NCI-H1417 (cell line): ENCODE measurements around the gene IFIH1.

Experiments
- DNase-seq, 3 experiments: peaks; one replicate each; lab custom pipeline; 2025; lab: John Stamatoyannopoulos, UW

IFIH1 gene

DNA sequence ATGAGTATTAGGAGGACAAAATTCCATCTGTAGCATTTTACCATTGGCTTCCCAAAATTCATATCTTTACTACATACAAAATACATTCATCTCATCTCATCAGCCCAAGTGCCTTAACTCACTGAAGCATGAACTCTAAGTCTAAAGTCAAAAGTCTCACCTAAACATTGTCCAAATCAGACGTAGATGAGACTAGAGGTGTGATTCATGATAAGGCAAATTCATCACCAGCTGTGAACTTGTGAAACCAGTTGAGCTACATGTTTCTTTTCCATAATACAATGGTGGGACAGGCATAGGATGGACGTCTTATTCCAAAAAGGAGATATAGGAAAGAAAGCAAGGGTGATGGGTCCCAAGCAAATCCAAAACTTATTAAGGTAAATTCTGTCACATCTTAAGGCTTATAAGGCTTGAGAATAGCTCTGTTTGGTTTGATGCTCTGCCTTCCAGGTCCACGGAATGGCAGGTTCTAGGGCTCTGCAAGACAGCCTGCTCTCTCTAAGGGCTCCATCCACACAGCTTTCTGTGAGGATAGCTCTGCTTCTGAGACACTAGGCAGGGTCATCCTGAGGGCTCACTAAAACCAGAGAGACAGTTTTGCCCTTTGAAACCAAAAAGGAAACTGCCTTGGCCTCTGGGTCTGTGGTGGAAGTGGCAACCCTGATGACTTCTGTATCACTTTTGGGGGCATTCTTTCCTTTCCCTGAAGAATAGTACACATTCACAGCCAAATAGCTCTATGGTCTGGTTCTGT lies 9.6 kb downstream of the IFIH1 start:
- no peak for DNase-seq

GRCh38 chr2:162305901-162306300 lies 12.6 kb downstream of the IFIH1 start:
- no peak for DNase-seq

DNA sequence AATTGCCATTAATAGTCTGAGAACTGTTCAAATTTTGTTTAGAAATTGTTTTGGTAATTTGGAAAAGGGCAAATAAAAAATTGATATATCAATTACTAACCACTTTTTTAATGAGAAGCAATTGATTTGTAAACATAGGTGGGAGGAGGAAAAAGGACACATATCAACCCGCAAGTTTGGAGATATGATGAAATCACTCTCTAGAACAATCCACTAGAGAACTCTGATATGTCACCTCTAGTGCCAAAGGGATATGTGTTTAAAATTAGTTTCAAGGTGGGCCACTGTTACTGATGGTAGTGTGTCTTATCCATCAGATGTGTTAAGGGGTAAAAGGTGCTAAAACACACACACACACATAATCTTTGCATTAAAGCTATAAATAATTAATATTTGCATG lies 16.6 kb downstream of the IFIH1 start:
- DNase-seq = no peak

GRCh38 chr2:162301151-162301804 lies 17.2 kb downstream of the IFIH1 start:
- DNase-seq = peak in 2 of 3 experiments; percentile 34

- DNase-seq = no peak
Measured at GRCh38 chr2:162300266-162300665, 18.2 kb downstream of the IFIH1 start.

GRCh38 chr2:162298669-162299335 lies 19.7 kb downstream of the IFIH1 start:
- DNase-seq = no peak

DNA sequence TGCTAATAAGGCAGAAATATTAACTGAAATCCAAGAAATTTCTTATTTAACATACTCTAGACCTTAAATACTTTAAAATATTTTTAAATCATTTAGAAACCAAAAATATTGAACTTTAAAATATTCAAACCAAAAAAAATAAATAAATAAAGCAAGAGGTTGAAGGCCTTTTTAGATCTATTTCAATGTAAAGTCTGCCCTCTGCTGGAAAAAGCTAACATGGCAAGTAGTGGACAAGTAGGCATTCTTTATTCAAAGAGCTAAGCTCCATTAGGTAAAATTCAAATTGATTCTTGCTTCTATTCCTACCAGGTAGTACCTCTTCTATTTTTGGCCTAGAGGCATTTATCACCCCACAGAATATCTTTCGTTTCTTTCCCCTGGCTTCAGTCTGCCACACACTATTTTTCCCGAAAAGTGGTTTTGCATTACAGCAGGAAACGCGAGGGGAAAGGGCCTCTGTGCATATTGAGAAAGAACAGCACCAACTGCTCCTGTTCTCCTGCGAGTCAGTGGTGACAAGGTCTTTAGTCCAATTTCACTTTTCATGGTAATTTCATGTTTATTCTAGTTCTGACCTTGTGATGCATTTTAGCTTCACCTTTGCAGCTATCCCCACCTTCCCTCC lies 20.4 kb downstream of the IFIH1 start:
- DNase-seq = peak; percentile 20 to 64 (median 59)

DNA sequence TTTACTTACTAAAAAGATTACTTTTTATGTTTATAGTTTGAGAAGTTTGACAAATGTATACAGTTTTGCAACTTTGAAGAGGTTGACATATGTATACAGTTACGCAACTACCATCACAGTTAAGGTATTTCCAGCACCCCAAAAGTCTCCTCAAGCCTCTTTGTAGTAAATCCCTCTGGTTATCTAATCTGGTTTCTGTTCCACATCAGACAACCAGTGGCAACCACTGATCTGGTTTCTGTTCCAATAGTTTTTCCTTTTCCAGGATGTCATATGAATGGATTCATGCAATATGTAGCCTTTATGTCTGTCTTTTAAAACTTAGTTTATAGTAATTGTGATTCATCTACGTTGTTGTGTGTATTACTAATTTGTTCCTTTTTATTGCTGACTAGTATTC lies 23.5 kb downstream of the IFIH1 start:
- DNase-seq = no peak

DNA sequence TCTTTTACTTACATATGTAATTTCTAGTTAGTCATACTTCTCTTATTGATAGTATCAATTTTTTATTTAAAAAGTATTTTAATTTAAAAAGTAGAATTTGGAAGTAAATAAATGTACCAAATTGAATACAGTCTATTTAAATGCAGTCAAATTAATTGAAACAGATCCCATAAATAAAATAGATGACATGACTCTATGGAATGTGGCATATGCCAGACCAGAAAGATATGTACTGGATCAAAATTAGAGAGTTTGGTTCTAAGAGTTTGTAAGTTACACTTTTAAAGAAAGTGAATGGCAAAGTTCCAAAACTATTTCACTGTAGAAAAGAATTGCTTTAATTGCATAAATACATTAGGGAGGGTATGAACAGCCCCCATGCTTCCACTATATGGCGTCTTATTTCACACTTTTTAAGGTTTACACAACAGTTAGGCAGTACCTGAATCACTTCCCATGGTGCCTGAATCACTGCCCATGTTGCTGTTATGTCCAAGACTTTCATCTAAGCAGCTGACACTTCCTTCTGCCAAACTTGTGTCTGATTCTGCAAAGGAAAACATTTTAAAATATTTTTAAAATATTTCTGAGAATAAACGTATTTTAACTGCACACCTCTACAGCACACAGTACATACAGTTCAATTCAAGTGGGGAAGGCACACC lies 25.2 kb downstream of the IFIH1 start:
- no peak for DNase-seq

GRCh38 chr2:162291748-162292147 lies 26.7 kb downstream of the IFIH1 start:
- DNase-seq = no peak

DNA sequence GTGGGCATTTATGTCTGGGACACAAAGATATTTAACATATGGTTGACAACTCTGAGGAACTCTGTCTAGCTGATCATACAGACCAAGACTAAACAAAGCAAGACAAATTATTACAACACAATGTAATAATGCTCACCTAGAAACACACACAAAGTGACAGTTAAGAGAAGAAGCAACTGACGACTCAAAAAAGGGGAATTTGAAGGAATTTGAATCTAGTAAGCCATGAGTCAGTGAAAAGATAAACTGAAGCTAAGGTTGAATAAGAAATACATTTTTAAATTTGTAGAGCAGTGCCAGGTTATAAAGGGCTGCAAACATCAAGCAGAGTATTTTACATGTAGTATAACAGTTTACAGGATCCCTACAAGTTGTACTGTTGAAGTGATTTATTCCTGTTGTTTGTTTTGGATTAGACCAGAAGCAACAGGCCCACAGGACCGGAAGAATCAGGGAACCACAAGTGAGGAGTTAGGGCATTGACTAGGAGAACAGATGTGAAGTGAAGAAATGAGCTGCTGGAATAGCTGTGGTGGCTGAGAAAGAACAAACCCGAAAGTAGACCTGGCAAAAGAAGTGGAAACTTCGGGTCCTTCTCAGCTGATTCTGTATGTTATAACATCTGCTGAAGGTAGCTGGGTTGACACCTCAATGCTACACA lies 35.6 kb downstream of the IFIH1 start:
- DNase-seq = no peak

GRCh38 chr2:162280654-162281053 lies 37.8 kb downstream of the IFIH1 start:
- no peak for DNase-seq

GRCh38 chr2:162277381-162277780 lies 41.1 kb downstream of the IFIH1 start:
- no peak for DNase-seq

GRCh38 chr2:162267996-162268395 lies 50.5 kb downstream of the IFIH1 start:
- DNase-seq = no peak

- no peak for DNase-seq
Measured at GRCh38 chr2:162267496-162267895, 51.0 kb downstream of the IFIH1 start.

DNA sequence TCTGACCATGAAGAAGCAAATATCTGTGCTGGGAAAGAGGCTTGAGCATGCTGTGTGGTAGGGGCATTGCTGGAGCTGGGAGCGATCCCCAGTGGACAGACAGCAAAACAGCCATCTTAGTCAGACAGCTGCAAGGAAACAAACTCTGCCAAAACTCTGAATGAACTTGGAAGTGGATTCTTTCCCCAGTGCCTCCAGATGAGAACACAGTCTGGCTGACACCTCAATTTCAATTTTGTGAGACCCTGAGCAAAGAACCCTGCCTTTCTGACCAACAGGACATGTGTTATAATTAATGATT lies 52.1 kb downstream of the IFIH1 start:
- DNase-seq = peak in 1 of 3 experiments; percentile 0

DNA sequence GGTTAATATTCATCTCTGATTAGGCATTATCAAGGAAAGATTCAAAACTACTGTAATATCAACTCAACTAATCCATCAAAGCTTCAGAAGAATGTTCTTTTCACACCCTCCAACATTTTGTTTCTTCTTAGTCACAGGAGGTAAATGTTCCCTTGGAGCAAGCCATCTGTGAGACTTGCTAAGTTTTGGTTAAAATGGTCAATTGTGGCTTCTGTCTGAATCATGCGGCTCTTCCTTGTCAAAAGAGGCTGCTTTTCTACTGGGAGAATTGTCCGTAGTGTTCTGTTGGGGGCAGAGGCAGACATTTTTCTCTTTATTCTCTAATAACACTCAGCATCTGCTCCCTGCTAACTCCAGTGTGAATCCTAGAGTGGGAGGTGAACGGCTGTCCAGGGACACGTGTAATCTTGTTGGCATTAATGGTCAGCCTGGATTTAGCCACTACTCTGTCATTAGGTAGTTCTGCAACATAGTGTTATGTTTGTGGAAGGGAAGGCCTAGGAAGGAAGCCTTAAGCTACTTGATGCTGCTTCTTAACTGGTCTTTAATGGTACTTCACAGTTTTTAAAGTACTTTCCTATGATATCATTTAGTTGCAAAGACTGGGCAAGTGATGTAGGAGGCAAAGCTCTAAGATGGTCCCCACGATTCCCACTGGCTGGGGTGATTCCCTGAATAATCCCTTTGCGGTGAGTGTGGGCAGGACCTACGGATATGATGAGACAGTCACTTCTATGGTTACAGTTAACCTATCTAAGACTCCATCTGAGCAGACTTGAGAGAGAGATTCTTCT lies 52.6 kb downstream of the IFIH1 start:
- DNase-seq = no peak

- DNase-seq = no peak
Measured at GRCh38 chr2:162261032-162261945, 57.2 kb downstream of the IFIH1 start.

GRCh38 chr2:162258686-162259085 lies 59.8 kb downstream of the IFIH1 start:
- DNase-seq = no peak

- DNase-seq = no peak
Measured at GRCh38 chr2:162258169-162258568, 60.3 kb downstream of the IFIH1 start.
